ENCODE results near the gene TMEM129. TPM values are rescaled to one million over a fixed set of nuclear protein-coding genes. Genes with fewer than 3 reads are reported as not detected.
A peak's percentile ranks its signal among the peaks of the same experiment; 100 is the strongest.
"Not testable (repeated sequence)": the region's sequence is repeated elsewhere in the genome, so short reads cannot be mapped to it uniquely, and the experiment has no call there.

TMEM129 gene
- polyA plus RNA-seq, 3 donors = 47.3 to 56.5 (median 51.3) TPM

GRCh38 chr4:1705732-1706131, 15.4 kb downstream of the TMEM129 start:
- no peak for DNase-seq

GRCh38 chr4:1703867-1704266, 17.3 kb downstream of the TMEM129 start:
- DNase-seq = no peak

GRCh38 chr4:1701671-1702070, 19.5 kb downstream of the TMEM129 start:
- not testable (repeated sequence) for DNase-seq

GRCh38 chr4:1695913-1696312, 25.2 kb downstream of the TMEM129 start:
- no peak for DNase-seq

GRCh38 chr4:1693131-1693896, 27.8 kb downstream of the TMEM129 start:
- DNase-seq = peak; percentile 65

- DNase-seq = no peak
Observed at GRCh38 chr4:1691737-1692373, 29.3 kb downstream of the TMEM129 start.

GRCh38 chr4:1690698-1691097, 30.4 kb downstream of the TMEM129 start:
- no peak for DNase-seq

GRCh38 chr4:1686440-1687036, 34.6 kb downstream of the TMEM129 start:
- no peak for DNase-seq

- DNase-seq = peak; percentile 39
Observed at GRCh38 chr4:1685235-1686150, 35.6 kb downstream of the TMEM129 start.

- DNase-seq = no peak
Observed at GRCh38 chr4:1684506-1685234, 36.5 kb downstream of the TMEM129 start.

GRCh38 chr4:1683736-1684505, 37.2 kb downstream of the TMEM129 start, which contains the start of gene FAM53A:
TSS of gene FAM53A (minus strand) at chr4:1684313. CDS start at chr4:1668741, 15,572 bp downstream.
- DNase-seq = peak; percentile 85

GRCh38 chr4:1683261-1683735, 37.8 kb downstream of the TMEM129 start:
- DNase-seq = no peak

- no peak for DNase-seq
Observed at GRCh38 chr4:1682860-1683259, 38.3 kb downstream of the TMEM129 start.

GRCh38 chr4:1678244-1678643, 42.9 kb downstream of the TMEM129 start:
- DNase-seq = no peak

- DNase-seq = no peak
Observed at GRCh38 chr4:1676605-1677525, 44.3 kb downstream of the TMEM129 start.

- no peak for DNase-seq
Observed at GRCh38 chr4:1675802-1676137, 45.4 kb downstream of the TMEM129 start.

- no peak for DNase-seq
Observed at GRCh38 chr4:1675136-1675801, 45.9 kb downstream of the TMEM129 start.

- DNase-seq = no peak
Observed at GRCh38 chr4:1674682-1675081, 46.4 kb downstream of the TMEM129 start.

GRCh38 chr4:1673671-1674070, 47.5 kb downstream of the TMEM129 start:
- no peak for DNase-seq
